HG02938 (cell line): ENCODE data around the gene ASTN2.
"Not testable (repeated sequence)": the region's sequence is repeated elsewhere in the genome, so short reads cannot be mapped to it uniquely, and the experiment has no call there.

Experiments used
- ATAC-seq: cut with Tn5 transposase; IDR thresholded peaks from one replicate; pipeline ENCODE4 v1.9.1; 2021; ENCODE audit warnings: mild to moderate bottlenecking, moderate library complexity; ENCODE audit not compliant: unreplicated experiment

ASTN2 gene

DNA sequence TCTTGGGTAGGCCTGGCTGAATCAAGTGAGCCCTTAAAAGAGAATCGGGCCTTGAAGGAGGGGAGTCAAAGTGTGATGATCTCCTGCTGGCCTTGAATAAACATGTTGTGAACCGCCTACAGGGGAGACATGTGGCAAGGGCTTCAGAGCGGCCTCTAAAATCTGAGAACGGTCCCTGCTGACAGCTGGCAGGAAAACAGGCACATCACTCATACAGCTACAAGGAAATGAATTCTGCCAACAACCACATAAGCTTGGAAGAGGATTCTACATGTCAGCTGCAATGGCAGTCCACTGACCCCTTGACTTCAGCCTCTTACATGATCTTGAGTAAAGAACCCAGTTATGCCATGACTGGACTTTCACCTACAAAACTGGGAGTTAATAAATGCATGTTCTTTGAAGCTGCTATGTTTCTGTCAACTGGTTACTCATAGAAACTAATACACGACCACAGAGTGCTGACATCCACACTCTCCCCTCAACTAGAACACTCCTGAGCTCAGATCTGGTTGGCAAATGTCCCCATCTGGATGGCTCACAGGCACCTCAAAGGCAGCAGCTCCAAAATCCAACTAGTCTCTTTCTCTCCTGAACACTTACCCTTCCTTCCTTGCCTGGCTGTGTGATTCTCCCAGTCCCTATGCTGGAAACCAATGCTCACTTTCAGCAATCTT is 333.1 kb downstream of the ASTN2 start:
- ATAC-seq, result no peak

DNA sequence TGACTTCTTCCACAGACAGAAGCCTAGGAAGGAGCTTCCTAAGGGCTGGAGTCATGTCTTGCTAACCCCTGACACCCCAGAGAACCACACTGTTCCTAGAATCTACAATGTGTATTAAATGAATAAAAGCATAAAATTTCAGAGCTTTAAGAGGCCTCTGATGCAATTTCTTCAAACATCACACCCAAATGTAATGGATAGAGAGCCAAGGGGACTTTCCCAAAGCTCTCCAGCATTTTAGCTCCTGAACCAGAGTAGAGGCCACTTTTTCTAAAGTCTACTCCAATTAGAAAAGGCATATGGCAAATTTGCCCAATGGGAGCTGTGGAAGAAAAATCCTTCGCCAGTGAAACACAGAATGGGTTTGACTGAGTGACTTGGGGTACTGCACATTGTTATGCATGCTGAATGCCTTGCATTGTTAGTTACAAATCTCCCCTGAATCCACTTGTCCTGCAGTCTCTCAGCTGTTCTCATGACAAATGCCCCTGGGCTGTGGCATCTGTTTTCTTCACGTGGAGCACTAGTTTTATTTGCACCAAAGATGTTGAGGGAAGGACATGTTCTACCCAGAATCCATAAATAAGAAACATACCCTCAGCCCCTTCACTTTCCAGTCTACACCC is 334.0 kb downstream of the ASTN2 start:
- no peak for ATAC-seq

DNA sequence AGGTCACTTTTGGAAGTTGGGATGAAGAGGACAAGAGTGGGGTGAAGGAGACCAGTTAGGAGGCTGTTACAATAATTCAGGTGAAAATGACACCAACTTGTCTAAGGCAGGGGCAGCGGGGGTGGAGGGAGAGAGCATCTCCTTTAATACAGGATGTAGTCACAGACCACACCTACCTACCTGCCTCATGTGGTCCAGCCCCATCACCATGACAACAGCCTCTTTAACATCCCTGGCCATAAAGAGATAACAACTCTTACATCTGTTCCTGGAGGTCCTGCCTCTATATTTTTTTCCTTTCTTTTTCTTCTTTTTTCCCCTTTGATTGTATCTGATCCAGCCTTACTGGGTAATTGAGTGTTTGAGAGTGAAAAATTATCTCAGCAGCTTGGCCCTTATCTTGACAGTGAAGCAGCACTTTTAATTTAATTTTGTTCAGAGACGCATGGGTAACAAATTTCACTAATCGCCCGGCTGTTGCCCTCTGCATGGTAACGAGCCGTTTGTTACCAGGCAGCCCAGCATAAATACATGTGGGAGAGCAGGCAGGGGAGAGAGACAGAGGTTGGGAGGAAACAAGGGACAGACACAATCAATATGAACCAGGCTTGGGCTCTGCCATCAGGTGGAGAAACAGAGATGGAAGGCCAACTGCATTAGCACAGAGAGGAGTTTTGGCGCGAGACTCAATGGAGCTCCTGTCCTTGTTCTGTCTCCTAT is 338.1 kb downstream of the ASTN2 start:
- no peak for ATAC-seq

DNA sequence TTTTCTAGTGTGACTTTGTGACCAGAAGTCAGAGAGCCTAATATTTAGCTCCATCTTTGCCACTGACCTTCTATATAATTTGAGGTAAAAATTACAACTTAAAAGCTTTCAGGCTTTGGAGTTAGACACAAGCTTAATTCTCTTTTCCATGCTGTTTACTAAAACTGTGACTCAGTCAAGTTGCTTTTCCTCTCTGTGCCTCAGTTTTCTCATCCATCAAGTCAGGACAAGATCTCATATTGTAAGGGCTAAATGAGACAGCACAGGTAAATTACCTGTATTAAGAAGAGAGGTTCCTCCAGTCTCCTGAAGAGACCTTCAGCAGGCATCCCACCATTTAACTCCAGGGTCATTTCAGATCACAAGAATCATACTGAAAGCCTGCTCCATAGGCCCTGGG is 339.2 kb downstream of the ASTN2 start:
- ATAC-seq, result no peak

DNA sequence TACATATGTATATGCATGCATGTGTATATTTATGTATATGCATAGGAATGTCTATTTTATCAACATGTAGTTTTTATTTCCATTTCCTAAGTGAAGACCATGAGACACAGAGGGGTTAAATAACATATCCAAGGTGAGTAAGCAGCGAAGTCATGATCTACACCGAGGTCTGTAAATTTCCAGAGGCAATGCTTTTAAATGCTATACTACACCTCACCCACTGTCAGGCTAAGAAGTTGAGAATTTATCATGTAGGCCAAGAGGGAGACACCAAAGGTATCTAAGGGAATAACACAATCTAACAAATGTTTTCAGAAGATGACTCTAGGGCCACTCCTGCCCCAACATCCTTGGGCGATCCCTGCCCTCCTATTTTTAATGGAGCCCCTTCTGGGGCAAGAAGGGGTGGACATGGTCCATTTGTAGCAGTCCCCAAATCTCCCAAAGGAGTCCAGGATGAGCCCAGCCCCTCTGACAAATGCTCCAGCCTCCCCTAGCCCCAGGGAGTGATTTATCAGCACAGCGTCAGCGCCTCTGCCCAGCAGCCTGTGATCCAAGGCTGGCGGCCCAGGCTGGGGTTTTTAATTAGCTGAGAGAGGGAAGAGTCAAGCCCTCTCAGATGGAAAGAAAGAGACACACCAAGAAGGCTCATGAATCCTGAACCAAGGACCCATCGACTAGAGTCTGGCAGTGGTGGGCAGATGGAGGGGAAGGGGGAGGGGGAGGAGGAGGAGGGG is 339.9 kb downstream of the ASTN2 start:
- no peak for ATAC-seq

DNA sequence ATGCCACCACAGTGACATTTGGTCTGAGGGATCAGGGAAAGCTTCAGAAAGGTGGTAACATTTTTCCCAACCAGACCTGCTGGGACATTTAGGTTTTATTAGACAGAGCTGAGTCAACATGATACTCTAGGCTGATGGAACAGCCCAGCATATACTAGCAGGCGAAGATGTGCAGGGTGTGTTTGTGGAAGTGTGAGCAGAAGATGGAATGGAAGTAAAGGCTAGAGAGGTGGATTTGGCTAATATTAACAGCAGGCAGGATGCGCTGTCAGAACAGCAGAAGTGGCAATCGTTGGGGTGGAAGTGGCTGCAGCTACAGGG is 340.6 kb downstream of the ASTN2 start:
- ATAC-seq, result no peak

DNA sequence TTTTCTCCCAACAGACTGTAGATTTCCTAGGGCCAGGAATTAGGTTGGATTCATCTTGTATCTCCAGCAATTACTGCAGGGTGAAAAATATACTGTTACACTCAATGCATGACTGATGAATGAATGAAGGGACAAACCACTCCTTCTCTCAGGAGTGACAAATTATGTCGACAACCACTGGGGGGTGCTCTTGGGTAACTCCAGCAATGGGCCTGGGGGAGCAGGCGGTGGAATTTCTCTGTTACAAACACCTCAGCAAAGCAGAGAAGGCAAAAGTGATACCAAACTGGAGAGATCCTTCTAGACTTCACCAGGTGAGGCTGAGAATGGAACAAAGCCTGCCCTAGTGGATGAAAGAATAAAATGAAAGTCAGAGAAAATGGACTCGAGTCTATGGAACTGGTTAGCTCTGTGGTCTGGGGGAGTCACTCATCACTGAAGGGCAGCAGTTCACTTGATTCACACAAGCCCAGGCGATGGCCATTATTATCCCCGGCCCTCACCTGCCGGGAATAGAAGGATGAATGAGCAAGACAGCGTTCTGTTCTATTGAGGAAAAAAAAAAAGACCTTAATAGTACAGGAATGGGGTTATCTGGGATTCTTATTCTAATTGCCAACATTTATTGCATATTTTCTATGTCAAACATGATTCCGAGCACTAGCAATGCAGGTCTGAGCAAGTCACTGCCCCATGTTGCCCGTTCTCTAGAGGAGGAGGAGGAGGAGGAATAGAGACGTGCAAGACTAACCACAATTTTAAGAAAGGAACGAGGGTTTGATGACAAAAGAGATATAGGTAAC is 341.1 kb downstream of the ASTN2 start:
- no peak for ATAC-seq

DNA sequence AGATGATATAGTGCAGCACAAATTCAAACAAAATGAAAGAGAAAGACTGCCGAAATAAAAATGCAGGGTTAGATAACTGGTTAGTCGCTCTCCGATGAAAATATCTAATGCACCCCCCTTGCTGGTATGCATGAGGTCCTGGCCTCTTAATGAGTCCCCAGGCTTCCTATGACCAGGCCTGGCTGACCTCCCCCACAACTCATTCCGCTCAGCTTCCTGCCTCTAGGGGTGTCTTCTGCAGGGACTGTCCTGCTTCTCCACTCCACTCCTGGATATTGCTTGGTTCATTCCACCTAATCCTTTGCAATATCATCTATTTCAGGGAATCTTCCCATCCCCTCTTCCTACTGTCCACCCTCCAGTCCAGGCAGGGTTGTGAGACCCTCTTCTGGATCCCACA is 341.8 kb downstream of the ASTN2 start:
- no peak for ATAC-seq

DNA sequence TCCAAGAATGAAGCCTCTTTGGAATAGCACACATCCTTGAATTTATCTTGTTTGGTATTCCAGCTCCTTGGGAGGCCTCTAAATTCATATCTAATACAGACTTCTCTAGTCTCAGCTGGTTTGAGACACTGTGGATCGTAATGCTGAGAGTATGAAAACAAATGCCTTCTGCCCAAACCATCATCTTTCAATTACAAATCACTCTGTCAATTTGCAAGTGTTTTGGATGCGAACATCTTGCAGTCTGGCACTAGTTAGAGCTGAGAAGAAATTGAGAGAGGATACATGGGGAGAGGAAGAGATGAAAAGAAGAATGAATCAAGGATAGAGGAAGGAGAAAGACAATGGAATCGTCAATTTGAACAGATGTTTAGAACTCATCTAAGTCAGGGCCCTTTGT is 342.6 kb downstream of the ASTN2 start:
- ATAC-seq, result no peak

DNA sequence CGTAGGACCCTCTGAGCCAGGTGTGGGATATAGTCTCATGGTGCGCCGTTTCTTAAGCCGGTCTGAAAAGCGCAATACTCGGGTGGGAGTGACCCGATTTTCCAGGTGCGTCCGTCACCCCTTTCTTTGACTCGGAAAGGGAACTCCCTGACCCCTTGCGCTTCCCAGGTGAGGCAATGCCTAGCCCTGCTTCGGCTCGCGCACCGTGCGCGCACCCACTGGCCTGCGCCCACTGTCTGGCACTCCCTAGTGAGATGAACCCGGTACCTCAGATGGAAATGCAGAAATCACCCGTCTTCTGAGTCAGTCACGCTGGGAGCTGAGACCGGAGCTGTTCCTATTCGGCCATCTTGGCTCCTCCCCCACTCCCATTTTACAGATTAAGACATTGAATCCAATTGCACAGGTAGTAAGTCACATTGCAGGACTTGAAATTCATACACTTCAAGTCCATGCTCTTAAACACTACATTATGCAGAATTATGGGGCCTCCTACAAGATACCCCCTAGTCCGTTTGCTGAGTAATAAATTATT is 343.1 kb downstream of the ASTN2 start:
- not testable (repeated sequence) for ATAC-seq

DNA sequence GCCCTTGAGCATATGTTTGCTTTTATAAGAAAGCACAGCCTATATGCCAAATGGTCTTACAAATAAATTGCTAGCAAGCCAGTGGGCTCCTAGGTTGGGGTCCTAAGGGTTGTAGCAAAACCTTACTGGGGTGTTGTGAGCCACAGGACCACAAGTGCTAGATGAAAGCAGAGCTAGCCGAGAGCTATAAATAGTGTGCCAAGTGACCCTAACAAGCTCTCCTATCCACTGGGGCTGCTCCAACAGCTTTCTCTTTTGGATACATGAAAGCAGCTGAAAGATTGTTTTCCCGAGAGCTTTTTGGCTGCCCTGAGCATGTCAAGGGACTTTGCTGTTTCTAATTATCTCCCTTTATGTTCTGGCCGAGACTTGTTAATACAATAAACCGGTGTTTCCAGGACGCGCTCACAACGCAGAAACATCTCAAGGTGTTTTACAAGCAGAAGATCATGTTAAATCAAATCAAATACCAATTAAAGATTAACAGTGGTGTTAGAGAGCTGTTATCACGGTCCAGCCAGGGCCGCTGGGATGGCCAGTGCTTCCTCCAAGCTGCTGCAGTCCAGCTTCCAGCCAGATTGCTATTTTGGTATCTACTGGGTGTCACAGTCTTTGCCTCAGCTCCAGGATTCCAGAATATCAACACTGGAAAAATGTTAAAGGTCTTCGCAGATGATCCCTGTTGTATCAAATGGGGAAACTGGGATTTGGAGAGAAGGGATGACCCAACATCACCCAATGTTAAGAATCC is 351.0 kb downstream of the ASTN2 start:
- ATAC-seq, result no peak

DNA sequence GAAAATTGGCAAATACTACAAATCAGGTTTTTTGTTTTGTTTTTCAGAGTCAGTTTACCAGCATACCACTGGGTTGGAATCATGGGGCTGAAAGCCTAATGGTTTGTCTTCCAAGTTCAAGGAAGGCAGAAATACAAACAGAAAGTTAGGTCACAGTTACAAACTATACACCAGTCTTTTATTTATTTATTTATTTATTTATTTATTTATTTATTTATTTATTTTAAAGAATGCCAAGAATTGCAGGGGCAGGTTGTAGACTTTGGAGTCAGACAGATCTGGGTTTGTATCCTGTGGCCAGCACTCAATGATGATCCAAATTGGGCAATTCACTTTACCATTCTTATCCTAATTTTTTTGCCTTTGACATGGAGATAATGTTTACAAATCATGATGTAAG is 353.9 kb downstream of the ASTN2 start:
- ATAC-seq, result no peak

DNA sequence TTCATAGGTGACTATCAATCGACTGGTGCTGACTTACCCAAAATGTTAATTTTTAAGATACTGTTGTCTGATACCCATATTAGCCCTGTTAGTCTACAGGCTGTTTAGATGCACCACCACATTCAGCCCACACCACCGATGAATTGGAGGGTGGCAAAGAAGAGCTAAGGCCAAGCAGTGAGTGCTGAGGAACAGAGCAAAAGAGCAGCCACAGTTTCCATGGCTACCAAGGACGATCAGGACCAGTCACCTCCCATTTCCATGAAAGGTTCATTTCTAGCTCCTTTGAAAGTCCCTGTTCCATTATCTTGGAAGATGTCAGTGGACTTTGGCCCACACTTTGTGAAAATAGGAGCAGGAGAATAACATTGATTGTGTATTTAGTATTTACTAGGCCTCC is 364.9 kb downstream of the ASTN2 start:
- ATAC-seq, result no peak

DNA sequence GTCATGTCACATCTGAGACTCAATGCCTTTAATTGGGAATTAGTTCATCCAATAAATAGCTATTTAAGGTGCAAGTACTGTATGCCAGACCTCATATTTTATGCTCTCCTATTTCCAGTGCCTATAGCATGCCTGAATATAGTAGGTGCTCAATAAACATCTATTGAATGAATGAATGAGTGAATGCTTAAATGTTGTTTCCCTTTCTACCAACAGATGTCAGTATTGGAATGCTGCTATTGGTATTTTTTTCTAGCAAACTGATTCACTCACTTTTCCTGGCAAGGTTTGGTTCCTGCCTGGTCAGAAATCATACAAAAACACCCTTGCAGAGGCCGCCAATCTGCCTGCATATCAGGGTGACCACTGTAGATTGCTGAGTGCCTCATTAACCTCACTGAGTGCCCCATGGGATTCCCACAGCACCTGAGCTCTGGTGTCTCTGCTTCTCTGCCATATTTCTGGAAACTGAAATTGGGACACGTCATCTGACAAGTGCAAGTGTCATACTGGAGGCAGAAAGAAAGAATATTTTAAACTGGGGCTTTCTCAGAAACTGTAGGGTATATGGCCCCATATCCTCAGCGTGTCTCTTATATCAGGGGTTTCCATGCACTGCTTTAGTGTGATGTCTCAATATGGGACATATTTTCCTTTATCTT is 368.1 kb downstream of the ASTN2 start:
- ATAC-seq, result no peak

DNA sequence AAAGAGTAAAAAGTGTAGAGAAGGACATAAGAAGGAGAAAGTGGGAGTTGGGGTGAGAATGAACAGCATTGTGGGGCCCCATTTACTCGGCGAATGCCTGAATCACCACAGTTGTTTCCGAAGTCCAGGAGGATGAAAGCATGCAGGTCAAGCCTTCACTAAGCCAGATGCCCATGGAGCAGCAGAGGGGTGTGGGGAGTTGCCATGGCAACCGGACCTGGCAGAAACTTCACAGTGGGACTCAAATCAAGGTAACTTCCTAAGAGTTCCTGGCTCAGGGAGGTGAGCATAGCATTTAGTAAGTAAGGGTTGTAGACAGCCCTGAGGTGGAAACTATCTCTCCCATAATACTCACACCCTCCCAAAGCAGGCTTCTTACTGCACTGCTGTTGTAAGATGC is 370.6 kb downstream of the ASTN2 start:
- no peak for ATAC-seq

DNA sequence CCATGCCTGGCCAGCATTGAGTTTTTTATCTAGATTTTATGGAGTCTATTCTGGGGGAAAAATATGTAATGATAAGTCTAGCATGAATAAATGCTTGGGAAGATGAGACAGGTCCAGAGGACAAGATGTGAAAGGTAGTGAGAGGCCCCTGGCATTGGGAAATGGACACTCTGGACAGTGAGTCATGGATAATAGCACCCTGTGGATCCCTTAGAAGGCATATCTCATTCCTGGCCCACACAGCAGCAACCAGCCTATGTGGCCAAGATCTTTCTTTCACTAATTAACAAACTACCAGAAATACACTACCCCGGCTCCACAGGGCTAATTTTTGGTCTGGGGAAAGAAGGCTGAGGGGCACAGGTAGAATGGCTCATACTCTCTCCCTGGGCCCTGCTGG is 371.7 kb downstream of the ASTN2 start:
- ATAC-seq, result no peak

DNA sequence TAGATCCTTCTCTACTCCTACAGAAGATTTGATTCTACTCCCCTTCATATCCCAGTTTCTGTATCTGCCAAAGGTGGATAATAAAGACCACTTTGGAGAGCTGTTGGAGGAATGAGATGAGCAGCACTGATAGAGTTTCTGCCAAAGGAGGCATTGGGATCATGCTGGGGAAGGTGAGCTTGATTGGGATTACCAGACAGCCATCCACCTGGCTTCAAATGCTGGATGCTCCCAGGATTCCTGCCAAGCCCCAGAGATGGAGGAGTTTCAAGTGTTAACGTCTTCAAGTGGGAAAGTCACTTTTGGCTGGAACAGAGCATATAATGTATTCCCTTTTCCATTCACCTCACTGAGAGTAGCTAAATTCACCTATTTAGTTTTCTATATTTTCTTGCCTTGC is 379.3 kb downstream of the ASTN2 start:
- ATAC-seq, result no peak

DNA sequence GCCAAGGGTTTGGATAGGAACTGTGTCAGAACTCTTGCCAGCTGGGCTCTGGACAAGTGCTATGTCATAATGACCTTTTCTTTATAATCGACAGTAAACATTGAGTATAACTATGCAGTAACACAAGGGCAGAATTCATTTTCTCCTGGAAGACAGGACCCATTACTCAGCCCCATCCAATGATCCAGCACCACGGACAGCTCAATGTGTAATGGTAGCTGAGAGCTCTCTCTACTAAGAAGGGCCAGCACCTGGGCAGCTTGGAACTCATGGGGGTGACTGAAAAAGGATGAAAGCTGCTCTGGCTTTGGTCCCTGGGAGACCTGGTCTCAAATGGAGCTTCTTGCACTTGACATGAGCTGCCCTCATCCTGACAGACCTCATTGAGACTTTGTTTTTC is 380.0 kb downstream of the ASTN2 start:
- no peak for ATAC-seq

DNA sequence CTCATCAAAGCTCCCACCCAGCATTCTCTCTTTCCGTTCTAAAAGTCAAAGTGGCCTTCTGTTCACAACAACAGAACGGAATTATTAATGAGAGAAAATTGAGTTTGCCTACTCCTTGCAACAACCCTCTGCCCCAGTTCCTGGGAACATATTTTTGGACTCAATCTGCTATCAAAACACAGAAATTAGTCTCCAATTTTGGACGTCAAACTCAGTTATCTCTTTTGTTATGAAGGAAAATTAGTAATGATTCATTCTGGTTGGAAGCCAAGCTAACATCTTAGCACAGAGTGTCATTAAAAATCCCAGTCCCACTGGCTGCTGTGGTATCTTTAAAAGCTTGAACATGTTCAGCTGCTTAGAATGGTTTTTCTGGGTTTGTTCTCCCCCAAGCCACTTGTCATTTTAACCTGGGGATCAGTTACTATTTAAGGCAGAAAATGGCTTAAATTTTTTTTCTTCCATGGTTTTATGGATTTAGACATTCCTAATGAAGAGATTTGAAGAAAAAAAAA is 384.5 kb downstream of the ASTN2 start:
- no peak for ATAC-seq
